ENCODE data around the gene AGR2. TPM values are rescaled to one million over a fixed set of nuclear protein-coding genes. Genes with fewer than 3 reads are reported as not detected.

The AGR2 gene
- total RNA-seq, 4 donors from 2014 or later, result not detected

- TF ChIP-seq CTCF (IDR thresholded peaks at IDR 0.05; ENCODE audit: low read depth), result no peak
Measured at GRCh38 chr7:16787127-16787526, 17.7 kb downstream of the AGR2 start.

- no peak for TF ChIP-seq CTCF (IDR thresholded peaks at IDR 0.05; ENCODE audit: low read depth)
Measured at GRCh38 chr7:16786257-16786656, 18.5 kb downstream of the AGR2 start.

GRCh38 chr7:16785846-16786245 lies 19.0 kb downstream of the AGR2 start:
- no peak for TF ChIP-seq CTCF (IDR thresholded peaks at IDR 0.05; ENCODE audit: low read depth)

GRCh38 chr7:16785321-16785720 lies 19.5 kb downstream of the AGR2 start:
- no peak for TF ChIP-seq CTCF (IDR thresholded peaks at IDR 0.05; ENCODE audit: low read depth)

GRCh38 chr7:16780596-16780995 lies 24.2 kb downstream of the AGR2 start:
- TF ChIP-seq CTCF (IDR thresholded peaks at IDR 0.05; ENCODE audit: low read depth), result no peak

GRCh38 chr7:16779051-16779450 lies 25.7 kb downstream of the AGR2 start:
- TF ChIP-seq CTCF (IDR thresholded peaks at IDR 0.05; ENCODE audit: low read depth), result no peak

GRCh38 chr7:16778476-16778875 lies 26.3 kb downstream of the AGR2 start:
- TF ChIP-seq CTCF (IDR thresholded peaks at IDR 0.05; ENCODE audit: low read depth), result no peak

Measured in subcutaneous adipose tissue (tissue), 4 donors.